SK-N-SH (cell line): Measurements from ENCODE around the gene CELF4. TPM values are rescaled to one million over a fixed set of nuclear protein-coding genes. Genes with fewer than 3 reads are reported as not detected.

Experiments used
- CTCF ChIA-PET: fragments of 300-600, 350-600 bp; formaldehyde crosslinking; extraction: SDS; loops from one replicate; lab custom pipeline; 2021; lab: Yijun Ruan, JAX
- POLR2A ChIA-PET: fragments of 350-600 bp; sonication (Branson Sonifier 250); formaldehyde crosslinking; extraction: SDS; loops from one replicate; lab custom pipeline; 2020; ENCODE audit warnings: antibody characterized with exemption, inconsistent platforms; lab: Yijun Ruan, JAX
- DNase-seq: peaks from one replicate; pipeline ENCODE4 v3.0.0; 2012
- H2AFZ ChIP-seq: fragments of 200-600 bp; sonication (generic); 2 replicates; pipeline ENCODE4 v1.8.1; 2016; ENCODE audit warnings: antibody characterized with exemption, mild to moderate bottlenecking, low read depth
- H3F3A ChIP-seq: fragments of 200-600 bp; sonication (generic); replicated peaks from 2 replicates; pipeline ENCODE3; 2016; ENCODE audit warnings: antibody characterized with exemption, mild to moderate bottlenecking; ENCODE audit not compliant: insufficient read depth
- H3K27ac ChIP-seq, 2 experiments: fragments of 200-500 bp in 1 of 2; fragments of 200-600 bp in 1 of 2; sonication (Bioruptor generic) in 1 of 2; sonication (generic), shearing (Covaris generic) in 1 of 2; 2 replicates each; pipeline versions ENCODE4 v1.5.1 to v1.6.1; 2014 to 2016; ENCODE audit warnings: low read depth in 2 of 2, inconsistent platforms in 1 of 2, low read length in 1 of 2, mild to moderate bottlenecking in 1 of 2, mixed read lengths in 1 of 2
- H3K27me3 ChIP-seq: fragments of 200-600 bp; sonication (generic), shearing (Covaris generic); 2 replicates; pipeline ENCODE4 v1.6.1; 2016; ENCODE audit warnings: mixed run types; ENCODE audit not compliant: insufficient read depth
- H3K36me3 ChIP-seq, 2 experiments: fragments of 200-500 bp in 1 of 2; fragments of 200-600 bp in 1 of 2; sonication (Bioruptor generic) in 1 of 2; sonication (generic) in 1 of 2; replicated peaks in 1 of 2; 2 replicates each; pipeline versions ENCODE3 to v1.5.1; 2014 to 2016; ENCODE audit warnings: low read length in 1 of 2, mild to moderate bottlenecking in 1 of 2; ENCODE audit not compliant: insufficient read depth in 2 of 2, control insufficient read depth in 1 of 2
- H3K4me1 ChIP-seq, 2 experiments: fragments of 200-500 bp in 1 of 2; fragments of 200-600 bp in 1 of 2; sonication (Bioruptor generic) in 1 of 2; sonication (generic), shearing (Covaris generic) in 1 of 2; 2 replicates each; pipeline versions ENCODE4 v1.5.1 to v1.6.1; 2014 to 2016; ENCODE audit warnings: low read depth in 1 of 2, low read length in 1 of 2, mixed run types in 1 of 2; ENCODE audit not compliant: insufficient read depth in 2 of 2, control insufficient read depth in 1 of 2
- H3K4me2 ChIP-seq: fragments of 200-600 bp; sonication (generic), shearing (Covaris generic); 2 replicates; pipeline ENCODE4 v1.6.1; 2017; ENCODE audit warnings: mixed run types
- H3K4me3 ChIP-seq, 2 experiments: fragments of 200-500 bp in 1 of 2; fragments of 200-600 bp in 1 of 2; sonication (Bioruptor generic) in 1 of 2; sonication (generic), shearing (Covaris generic) in 1 of 2; 2 replicates each; pipeline versions ENCODE4 v1.5.1 to v1.8.1; 2014 to 2016; ENCODE audit warnings: low read depth in 2 of 2, inconsistent platforms in 1 of 2, low read length in 1 of 2, mild to moderate bottlenecking in 1 of 2, mixed read lengths in 1 of 2, moderate library complexity in 1 of 2
- H3K79me2 ChIP-seq: fragments of 200-600 bp; sonication (generic); 2 replicates; pipeline ENCODE4 v1.8.1; 2017; ENCODE audit warnings: mild to moderate bottlenecking; ENCODE audit not compliant: insufficient read depth
- H3K9ac ChIP-seq: fragments of 200-600 bp; sonication (generic); 2 replicates; pipeline ENCODE4 v1.6.1; 2017; ENCODE audit warnings: mixed run types
- H3K9me2 ChIP-seq: fragments of 200-600 bp; sonication (generic); 2 replicates; pipeline ENCODE4 v1.6.1; 2017; ENCODE audit warnings: mixed run types
- H3K9me3 ChIP-seq: fragments of 200-600 bp; sonication (generic); 2 replicates; pipeline ENCODE4 v1.6.1; 2017; ENCODE audit warnings: mixed run types, mild to moderate bottlenecking, moderate library complexity
- H4K20me1 ChIP-seq: fragments of 200-600 bp; sonication (generic); 2 replicates; pipeline ENCODE4 v1.6.1; 2017; ENCODE audit warnings: mild to moderate bottlenecking, mixed run types; ENCODE audit not compliant: insufficient read depth
- CHD2 ChIP-seq: fragments of 150-350 bp; IDR thresholded peaks from 2 replicates; pipeline ENCODE4 v1.6.1; 2018; ENCODE audit warnings: low read length; ENCODE audit not compliant: partially characterized antibody
- EZH2phosphoT487 ChIP-seq: fragments of 200-600 bp; sonication (generic); IDR thresholded peaks from 2 replicates; pipeline ENCODE4 v1.6.1; 2017; ENCODE audit warnings: low read depth, mixed run types, mild to moderate bottlenecking, antibody characterized with exemption, moderate library complexity, borderline replicate concordance
- FOSL2 ChIP-seq: IDR thresholded peaks from 2 replicates; pipeline ENCODE4 v1.4.0; 2012; ENCODE audit warnings: low read depth, mild to moderate bottlenecking, moderate library complexity, borderline replicate concordance
- FOXJ3 ChIP-seq: sonication (generic); formaldehyde crosslinking; IDR thresholded peaks from 2 replicates; pipeline ENCODE4 v1.5.1; 2020; ENCODE audit warnings: mild to moderate bottlenecking, missing genetic modification reagents
- FOXM1 ChIP-seq: IDR thresholded peaks from 2 replicates; pipeline ENCODE4 v1.4.0; 2012; ENCODE audit warnings: low read depth, mild to moderate bottlenecking
- GATA2 ChIP-seq: sonication (generic); formaldehyde crosslinking; IDR thresholded peaks from 2 replicates; pipeline ENCODE4 v1.5.0; 2020; ENCODE audit warnings: mild to moderate bottlenecking, missing genetic modification reagents
- JUND ChIP-seq: IDR thresholded peaks from 2 replicates; pipeline ENCODE4 v1.4.0; 2012
- MEF2A ChIP-seq: IDR thresholded peaks from 2 replicates; pipeline ENCODE4 v1.4.0; 2012; ENCODE audit warnings: low read depth, borderline replicate concordance
- NFIC ChIP-seq: IDR thresholded peaks from 2 replicates; pipeline ENCODE4 v1.4.0; 2012; ENCODE audit warnings: borderline replicate concordance
- POLR2AphosphoS5 ChIP-seq: IDR thresholded peaks from 2 replicates; pipeline ENCODE4 v1.6.1; 2012; ENCODE audit warnings: low read depth, low read length
- RAD21 ChIP-seq: IDR thresholded peaks from 2 replicates; pipeline ENCODE4 v1.6.1; 2012; ENCODE audit warnings: mild to moderate bottlenecking, low read length
- RCOR1 ChIP-seq: fragments of 150-350 bp; IDR thresholded peaks from 2 replicates; pipeline ENCODE4 v1.6.1; 2017; ENCODE audit warnings: antibody characterized with exemption, low read length
- RFX5 ChIP-seq: IDR thresholded peaks from 2 replicates; pipeline ENCODE4 v1.6.1; 2012; ENCODE audit warnings: mild to moderate bottlenecking, improper control_type of control experiment, low read length
- RXRA ChIP-seq: IDR thresholded peaks from 2 replicates; pipeline ENCODE4 v1.4.0; 2012; ENCODE audit warnings: low read depth, mild to moderate bottlenecking, borderline replicate concordance
- SIN3A ChIP-seq: IDR thresholded peaks from 2 replicates; pipeline ENCODE4 v1.6.1; 2012; ENCODE audit warnings: low read depth, mild to moderate bottlenecking, low read length, moderate library complexity, borderline replicate concordance
- SMC3 ChIP-seq: IDR thresholded peaks from 2 replicates; pipeline ENCODE4 v1.6.1; 2012; ENCODE audit warnings: low read depth, low read length, improper control_type of control experiment
- TAF1 ChIP-seq: IDR thresholded peaks from 2 replicates; pipeline ENCODE4 v1.6.1; 2012; ENCODE audit warnings: low read depth, mild to moderate bottlenecking, low read length, moderate library complexity, borderline replicate concordance
- WGBS: methylation state at CpG from one replicate; pipeline ENCODE4 v1.1.6; 2017; ENCODE audit warnings: low lambda C conversion rate; 5-methylcytosine and 5-hydroxymethylcytosine counted together
- polyA plus RNA-seq, 3 experiments: library from polyadenylated mRNA; depleted of rRNA; stranded (reverse); fragments of >200 nt; gene quantifications; 2 replicates each; pipeline ENCODE4 v1.2.3, GENCODE V29; 2012
- TF ChIP-seq, protein P1 (sequence below): fragments of 150-350 bp; IDR thresholded peaks from 2 replicates; pipeline ENCODE4 v1.6.1; 2016; ENCODE audit warnings: mild to moderate bottlenecking, low read depth, low read length
- TF ChIP-seq, protein P2 (sequence below): fragments of 200-600 bp; sonication (generic); IDR thresholded peaks from 2 replicates; pipeline ENCODE4 v1.6.1; 2017; ENCODE audit warnings: antibody characterized with exemption, mild to moderate bottlenecking, moderate library complexity
- TF ChIP-seq, protein P3 (sequence below): IDR thresholded peaks from 2 replicates; pipeline ENCODE4 v1.4.0; 2012; ENCODE audit warnings: low read depth

The CELF4 gene
- polyA plus RNA-seq, 1 of the 3 experiments (the other 2 are of a cell fraction): 0.26 TPM

DNA sequence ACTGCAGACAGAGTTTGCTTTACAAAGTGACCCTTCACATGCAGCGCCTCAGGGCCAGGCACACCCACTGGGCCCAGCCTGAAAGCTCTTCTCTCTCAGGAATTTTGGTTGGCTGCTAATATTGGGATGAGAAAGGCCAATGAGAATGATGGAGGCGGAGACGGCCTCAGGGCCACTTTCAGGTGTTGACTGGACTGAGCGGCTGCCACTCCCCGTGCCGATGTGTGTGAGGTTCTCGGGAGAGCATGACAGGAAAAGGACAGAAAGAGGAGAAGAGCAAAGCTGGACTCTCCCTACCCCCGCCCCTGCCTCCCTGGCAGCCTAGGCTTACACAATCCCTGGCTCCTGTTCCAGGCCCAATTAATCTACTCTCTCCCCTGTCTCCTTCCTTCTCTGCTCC lies 155.7 kb downstream of the CELF4 start:
- H2AFZ ChIP-seq: no peak overlapping the region
- H3K4me2 ChIP-seq: no peak overlapping the region
- H3K79me2 ChIP-seq: no peaks in the 10 kb centered on the region
- no peaks in the 10 kb centered on the region for H3K9me2 ChIP-seq
- no peak for TF ChIP-seq GATA2 (CRISPR knock-in tag)
- no peak for DNase-seq
- H3F3A ChIP-seq: no peaks in the 10 kb centered on the region
- H3K36me3 ChIP-seq: no peaks in the 10 kb centered on the region
- 67% methylated on average over 8 of the region's 8 CpGs for WGBS
- no peak overlapping the region for H3K27ac ChIP-seq
- H3K27me3 ChIP-seq: no peaks in the 10 kb centered on the region
- ChIA-PET CTCF (no interaction called here), POLR2A (no interaction called here)
- no peak overlapping the region for H3K9ac ChIP-seq
- no peak overlapping the region for H3K4me3 ChIP-seq
- H3K9me3 ChIP-seq: no peaks in the 10 kb centered on the region
- H3K4me1 ChIP-seq: peaks cover 0 to 2% of the 10 kb centered on the region in 2 experiments; a peak in 1 of 4 replicates
- no peaks in the 10 kb centered on the region for H4K20me1 ChIP-seq

DNA sequence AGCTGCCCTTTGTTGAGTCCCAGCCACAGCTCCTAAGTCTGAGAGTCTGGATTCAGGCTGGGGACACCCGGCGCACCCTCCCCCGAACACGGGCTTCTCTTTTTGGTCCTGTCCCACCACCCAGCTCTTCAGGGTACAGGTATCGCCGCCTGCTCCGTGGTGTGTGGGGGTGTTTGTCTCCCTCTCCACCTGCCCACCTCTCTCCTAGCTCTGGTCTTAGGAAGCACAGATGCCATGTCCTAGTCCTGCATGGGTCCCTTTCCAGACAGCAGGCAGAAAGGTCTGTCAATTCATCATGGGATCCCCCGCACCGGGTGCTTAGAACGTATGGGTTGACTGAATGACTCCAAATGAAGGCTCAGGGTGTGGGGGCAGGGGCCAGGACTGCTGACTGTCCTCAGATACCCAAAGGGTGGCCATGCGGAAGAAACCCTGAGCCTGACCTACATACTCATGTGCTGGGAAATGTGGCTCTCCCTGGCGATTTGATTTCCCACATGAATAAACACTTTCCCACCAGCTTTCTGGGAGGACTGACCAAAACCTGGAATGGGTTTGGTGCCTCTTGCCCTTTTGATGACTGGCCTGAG lies 156.8 kb downstream of the CELF4 start:
- no peak for DNase-seq
- H3K9me2 ChIP-seq: no peaks in the 10 kb centered on the region
- TF ChIP-seq SMC3 (no peak), SIN3A (no peak), JUND (no peak), EZH2phosphoT487 (no peak), RXRA (no peak), CHD2 (no peak), GATA2 (CRISPR knock-in tag) (no peak), FOSL2 (no peak), TAF1 (no peak), NFIC (no peak), RAD21 (no peak), POLR2AphosphoS5 (no peak), MEF2A (no peak), RFX5 (no peak), FOXJ3 (CRISPR knock-in tag) (no peak), FOXM1 (no peak), RCOR1 (no peak)
- TF ChIP-seq, protein P1, sequence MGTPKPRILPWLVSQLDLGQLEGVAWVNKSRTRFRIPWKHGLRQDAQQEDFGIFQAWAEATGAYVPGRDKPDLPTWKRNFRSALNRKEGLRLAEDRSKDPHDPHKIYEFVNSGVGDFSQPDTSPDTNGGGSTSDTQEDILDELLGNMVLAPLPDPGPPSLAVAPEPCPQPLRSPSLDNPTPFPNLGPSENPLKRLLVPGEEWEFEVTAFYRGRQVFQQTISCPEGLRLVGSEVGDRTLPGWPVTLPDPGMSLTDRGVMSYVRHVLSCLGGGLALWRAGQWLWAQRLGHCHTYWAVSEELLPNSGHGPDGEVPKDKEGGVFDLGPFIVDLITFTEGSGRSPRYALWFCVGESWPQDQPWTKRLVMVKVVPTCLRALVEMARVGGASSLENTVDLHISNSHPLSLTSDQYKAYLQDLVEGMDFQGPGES: no peak
- TF ChIP-seq, protein P2, sequence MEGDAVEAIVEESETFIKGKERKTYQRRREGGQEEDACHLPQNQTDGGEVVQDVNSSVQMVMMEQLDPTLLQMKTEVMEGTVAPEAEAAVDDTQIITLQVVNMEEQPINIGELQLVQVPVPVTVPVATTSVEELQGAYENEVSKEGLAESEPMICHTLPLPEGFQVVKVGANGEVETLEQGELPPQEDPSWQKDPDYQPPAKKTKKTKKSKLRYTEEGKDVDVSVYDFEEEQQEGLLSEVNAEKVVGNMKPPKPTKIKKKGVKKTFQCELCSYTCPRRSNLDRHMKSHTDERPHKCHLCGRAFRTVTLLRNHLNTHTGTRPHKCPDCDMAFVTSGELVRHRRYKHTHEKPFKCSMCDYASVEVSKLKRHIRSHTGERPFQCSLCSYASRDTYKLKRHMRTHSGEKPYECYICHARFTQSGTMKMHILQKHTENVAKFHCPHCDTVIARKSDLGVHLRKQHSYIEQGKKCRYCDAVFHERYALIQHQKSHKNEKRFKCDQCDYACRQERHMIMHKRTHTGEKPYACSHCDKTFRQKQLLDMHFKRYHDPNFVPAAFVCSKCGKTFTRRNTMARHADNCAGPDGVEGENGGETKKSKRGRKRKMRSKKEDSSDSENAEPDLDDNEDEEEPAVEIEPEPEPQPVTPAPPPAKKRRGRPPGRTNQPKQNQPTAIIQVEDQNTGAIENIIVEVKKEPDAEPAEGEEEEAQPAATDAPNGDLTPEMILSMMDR: no peak
- TF ChIP-seq, protein P3, sequence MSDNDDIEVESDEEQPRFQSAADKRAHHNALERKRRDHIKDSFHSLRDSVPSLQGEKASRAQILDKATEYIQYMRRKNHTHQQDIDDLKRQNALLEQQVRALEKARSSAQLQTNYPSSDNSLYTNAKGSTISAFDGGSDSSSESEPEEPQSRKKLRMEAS: no peak
- TF ChIP-seq, all 33 proteins: peak for 0
- no peaks in the 10 kb centered on the region for H3K27me3 ChIP-seq
- H3K9me3 ChIP-seq: no peaks in the 10 kb centered on the region
- H3K9ac ChIP-seq: no peak overlapping the region
- H3K79me2 ChIP-seq: no peaks in the 10 kb centered on the region
- ChIA-PET CTCF (interaction anchor here (1.4 kb wide), 1 partner anchor 12 kb away, joined by 4 read pairs; no protein-coding TSS in a partner anchor), POLR2A (no interaction called here)
- no peaks in the 10 kb centered on the region for H3K36me3 ChIP-seq
- no peak overlapping the region for H3K4me2 ChIP-seq
- 78% methylated on average over 9 of the region's 12 CpGs for WGBS
- H3K4me1 ChIP-seq: peaks cover 0 to 2% of the 10 kb centered on the region in 2 experiments; a peak in 1 of 4 replicates
- no peak overlapping the region for H3K27ac ChIP-seq
- H2AFZ ChIP-seq: no peak overlapping the region
- no peak overlapping the region for H3K4me3 ChIP-seq
- H3F3A ChIP-seq: no peaks in the 10 kb centered on the region
- H4K20me1 ChIP-seq: no peaks in the 10 kb centered on the region
